VCaP (cell line): ENCODE data around the gene AGBL3.

Experiments used
- H3K27ac ChIP-seq: fragments of 450-650 bp; 2 replicates; pipeline ENCODE4 v1.5.1; 2017
- CTCF ChIP-seq: fragments of 450-650 bp; conservative IDR thresholded peaks from 2 replicates; pipeline ENCODE4 v1.5.1; 2017; ENCODE audit warnings: mild to moderate bottlenecking, moderate library complexity

AGBL3 gene

GRCh38 chr7:135184254-135184841, 198.0 kb downstream of the AGBL3 start:
- no peak for TF ChIP-seq CTCF
- no peak overlapping the region for H3K27ac ChIP-seq
